Activated T-helper 2 cell treated with anti-CD3 and anti-CD28 coated beads, Interferon-gamma antibody, Interleukin-2, Interleukin-4, amounts not matched to agents 10 μg/mL and 5 μg/mL and 100 μg/mL, durations not matched to agents 14 hours and 24 hours and 36 hours (primary cell): ENCODE measurements around the gene GLRX3. TPM values are rescaled to one million over a fixed set of nuclear protein-coding genes. Genes with fewer than 3 reads are reported as not detected.
"Not testable (repeated sequence)": the region's sequence is repeated elsewhere in the genome, so short reads cannot be mapped to it uniquely, and the experiment has no call there.

ENCODE experiments used
- DNase-seq: peaks from one replicate; pipeline ENCODE4 v3.0.0; 2021; ENCODE audit warnings: low spot score
- H3K27ac Mint-ChIP-seq: one replicate; pipeline ENCODE4 v1.8.0; 2021; ENCODE audit warnings: mixed read lengths
- H3K27me3 Mint-ChIP-seq: one replicate; pipeline ENCODE4 v1.8.0; 2021; ENCODE audit warnings: low read depth, mixed read lengths
- H3K36me3 Mint-ChIP-seq: one replicate; pipeline ENCODE4 v1.8.0; 2021; ENCODE audit warnings: low read depth, mixed read lengths
- H3K4me1 Mint-ChIP-seq: one replicate; pipeline ENCODE4 v1.8.0; 2021; ENCODE audit warnings: low read depth, mixed read lengths
- H3K4me3 Mint-ChIP-seq: one replicate; pipeline ENCODE4 v1.8.0; 2021; ENCODE audit warnings: low read depth, mild to moderate bottlenecking, moderate library complexity, mixed read lengths
- H3K9me3 Mint-ChIP-seq: one replicate; pipeline ENCODE4 v1.8.0; 2021; ENCODE audit warnings: mixed read lengths
- intact Hi-C: fragments of 100-400 bp; cut with micrococcal nuclease; formaldehyde crosslinking; loops from one replicate; pipeline ENCODE4 v1.15.1; 2023
- total RNA-seq: library from RNA; stranded (reverse); gene quantifications from 2 replicates; pipeline ENCODE4 v1.2.3, GENCODE V29; 2022

Gene GLRX3
- 138 and 145 TPM in 2 replicates for total RNA-seq

- intact Hi-C loops: loop anchor here (1.0 to 10.0 kb wide), 2 partner anchors 26 to 1102 kb away; partner anchors contain the start of gene C10orf143
- Mint-ChIP-seq H3K9me3 (no peaks in the 10 kb centered on the region), H3K4me1 (peaks cover 34% of the 10 kb centered on the region), H3K4me3 (peak within 1 kb of the TSS; percentile 92), H3K36me3 (peaks cover 22% of the 10 kb centered on the region), H3K27me3 (no peaks in the 10 kb centered on the region), H3K27ac (peak within 1 kb of the TSS; percentile 88)
- DNase-seq: peak; percentile 81
Measured at GRCh38 chr10:130136226-130137089, at the start of gene GLRX3. GLRX3 (plus strand) TSS chr10:130136391; CDS start chr10:130136421, 30 bp downstream.

DNA sequence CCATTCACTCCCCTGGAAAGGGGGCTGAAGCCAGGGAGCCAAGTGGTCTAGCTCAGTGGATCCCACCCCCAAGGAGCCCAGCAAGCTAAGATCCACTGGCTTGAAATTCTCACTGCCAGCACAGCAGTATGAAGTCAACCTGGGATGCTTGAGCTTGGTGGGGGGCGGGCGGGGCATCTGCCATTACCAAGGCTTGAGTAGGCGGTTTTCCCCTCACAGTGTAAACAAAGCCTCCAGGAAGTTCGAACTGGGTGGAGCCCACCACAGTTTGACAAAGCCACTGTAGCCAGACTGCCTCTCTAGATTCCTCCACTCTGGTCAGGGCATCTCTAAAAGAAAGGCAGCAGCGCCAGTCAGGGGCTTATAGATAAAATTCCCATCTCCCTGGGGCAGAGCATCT is 45.6 kb upstream of the GLRX3 start:
- H3K27ac Mint-ChIP-seq, H3K4me3 Mint-ChIP-seq, H3K27me3 Mint-ChIP-seq, intact Hi-C loops, H3K4me1 Mint-ChIP-seq, DNase-seq: not testable (repeated sequence)
- H3K36me3 Mint-ChIP-seq: peaks cover 15% of the 10 kb centered on the region
- H3K9me3 Mint-ChIP-seq: peaks cover 19% of the 10 kb centered on the region

GRCh38 chr10:130099344-130099743 is 36.8 kb upstream of the GLRX3 start:
- Mint-ChIP-seq H3K4me1 (no peaks in the 10 kb centered on the region), H3K27ac (no peak overlapping the region), H3K27me3 (no peaks in the 10 kb centered on the region), H3K9me3 (peaks cover 3% of the 10 kb centered on the region), H3K36me3 (peaks cover 7% of the 10 kb centered on the region), H3K4me3 (no peak overlapping the region)
- DNase-seq: no peak
- intact Hi-C loops: no loop called here

GRCh38 chr10:130105724-130106123 is 30.5 kb upstream of the GLRX3 start:
- no peak overlapping the region for H3K27ac Mint-ChIP-seq
- intact Hi-C loops: loop anchor here (5.0 kb wide), 1 partner anchor 133 kb away; no protein-coding TSS in a partner anchor

GRCh38 chr10:130108146-130108545 is 28.0 kb upstream of the GLRX3 start:
- peaks cover 19% of the 10 kb centered on the region for H3K36me3 Mint-ChIP-seq
- H3K4me3 Mint-ChIP-seq: peak overlapping the region; percentile 50
- peaks cover 41% of the 10 kb centered on the region for H3K4me1 Mint-ChIP-seq
- peak overlapping the region; percentile 92 for H3K27ac Mint-ChIP-seq
- intact Hi-C loops: loop anchor here (5.0 kb wide), 1 partner anchor 136 kb away; no protein-coding TSS in a partner anchor
- not testable (repeated sequence) for DNase-seq, H3K27me3 Mint-ChIP-seq, H3K9me3 Mint-ChIP-seq

More at GRCh38 chr10:130105724-130106123, 30.5 kb upstream of the GLRX3 start:
- Mint-ChIP-seq H3K4me1 (peaks cover 30% of the 10 kb centered on the region), H3K4me3 (no peak overlapping the region), H3K27me3 (no peaks in the 10 kb centered on the region), H3K36me3 (peaks cover 12% of the 10 kb centered on the region), H3K9me3 (no peaks in the 10 kb centered on the region)
- DNase-seq: no peak

GRCh38 chr10:130108934-130109604 is 27.1 kb upstream of the GLRX3 start:
- H3K9me3 Mint-ChIP-seq: no peaks in the 10 kb centered on the region
- intact Hi-C loops: loop anchor here (5.0 kb wide), 1 partner anchor 137 kb away; no protein-coding TSS in a partner anchor
- H3K27ac Mint-ChIP-seq: peak overlapping the region; percentile 75
- H3K4me1 Mint-ChIP-seq: peaks cover 41% of the 10 kb centered on the region
- H3K27me3 Mint-ChIP-seq: no peaks in the 10 kb centered on the region
- peak; percentile 11 for DNase-seq
- peaks cover 21% of the 10 kb centered on the region for H3K36me3 Mint-ChIP-seq
- H3K4me3 Mint-ChIP-seq: peak overlapping the region; percentile 64

- H3K4me1 Mint-ChIP-seq: peaks cover 41% of the 10 kb centered on the region
- intact Hi-C loops: loop anchor here (1.0 to 5.0 kb wide), 4 partner anchors 26 to 643 kb away; partner anchors contain the start of genes GLRX3 and MGMT
- H3K27ac Mint-ChIP-seq: peak overlapping the region; percentile 95
Measured at GRCh38 chr10:130109796-130110245, 26.4 kb upstream of the GLRX3 start.

DNA sequence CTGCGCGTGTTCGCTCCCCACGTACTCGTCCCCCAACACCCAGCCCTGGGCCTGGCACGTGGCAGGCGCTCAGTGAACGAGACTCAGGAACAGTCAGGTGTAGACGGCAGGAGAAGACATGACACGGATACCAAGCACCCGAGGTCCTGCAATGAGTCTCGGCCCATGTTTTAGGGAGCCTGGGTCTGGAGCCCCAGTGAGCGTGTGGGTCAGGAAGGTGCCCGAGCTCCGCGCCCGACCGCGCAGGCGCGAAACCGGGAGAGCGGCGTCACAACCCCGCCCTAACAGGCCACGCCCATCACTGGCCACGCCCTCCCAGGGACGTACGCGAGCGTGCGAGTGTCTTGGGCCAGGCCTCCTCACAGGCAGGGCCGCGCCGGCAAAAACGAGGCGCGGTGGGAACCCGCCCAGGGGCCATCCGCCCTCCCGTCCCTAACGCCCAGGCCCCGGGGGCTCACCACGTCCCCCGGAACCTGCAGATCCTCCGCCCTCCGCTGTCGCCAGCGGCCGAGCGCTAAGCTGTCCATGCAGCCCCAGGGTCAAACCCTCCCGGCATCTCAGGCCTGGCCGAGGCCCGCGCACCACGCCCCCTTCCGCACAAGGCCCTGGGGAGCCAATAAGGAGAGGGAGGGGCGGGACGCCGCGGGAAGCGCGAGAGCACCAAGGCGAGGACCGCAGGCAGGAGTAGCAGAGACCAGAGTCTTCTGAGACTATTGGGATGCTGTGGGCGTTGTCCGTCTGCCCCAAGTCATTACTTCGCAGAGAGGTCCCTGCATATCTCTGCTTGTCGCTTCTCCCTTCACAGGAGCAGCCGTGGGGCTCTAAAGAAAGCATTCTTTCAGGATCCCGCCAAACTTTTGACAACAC is 25.7 kb upstream of the GLRX3 start, which contains the start of gene C10orf143:
TSS of gene C10orf143 (minus strand) at position 585 of the 867 bp plus-strand sequence. CDS start at position 527, 58 bp downstream.
- Mint-ChIP-seq H3K36me3 (peaks cover 21% of the 10 kb centered on the region), H3K4me3 (peak within 1 kb of the TSS; percentile 97), H3K4me1 (peaks cover 41% of the 10 kb centered on the region), H3K9me3 (no peaks in the 10 kb centered on the region), H3K27ac (peak within 1 kb of the TSS; percentile 95), H3K27me3 (no peaks in the 10 kb centered on the region)
- intact Hi-C loops: loop anchor here (1.0 to 2.0 kb wide), 4 partner anchors 26 to 644 kb away; partner anchors contain the start of genes GLRX3 and MGMT
- DNase-seq: peak; percentile 97

More at GRCh38 chr10:130109796-130110245, 26.4 kb upstream of the GLRX3 start:
- Mint-ChIP-seq H3K36me3 (peaks cover 21% of the 10 kb centered on the region), H3K27me3 (no peaks in the 10 kb centered on the region), H3K4me3 (peak overlapping the region; percentile 97), H3K9me3 (no peaks in the 10 kb centered on the region)
- DNase-seq: peak; percentile 67

- peaks cover 37% of the 10 kb centered on the region for H3K4me1 Mint-ChIP-seq
- H3K9me3 Mint-ChIP-seq: peaks cover 2% of the 10 kb centered on the region
- H3K27me3 Mint-ChIP-seq: no peaks in the 10 kb centered on the region
- H3K36me3 Mint-ChIP-seq: peaks cover 16% of the 10 kb centered on the region
- intact Hi-C loops: loop anchor here (1.0 to 2.0 kb wide), 3 partner anchors 60 to 644 kb away; partner anchors contain the start of gene MGMT
- peak overlapping the region; percentile 95 for H3K27ac Mint-ChIP-seq
- peak overlapping the region; percentile 97 for H3K4me3 Mint-ChIP-seq
- DNase-seq: peak; percentile 94
Measured at GRCh38 chr10:130111113-130111851, 24.9 kb upstream of the GLRX3 start.

GRCh38 chr10:130111852-130112180 is 24.4 kb upstream of the GLRX3 start:
- intact Hi-C loops: loop anchor here (1.0 to 2.0 kb wide), 3 partner anchors 59 to 645 kb away; partner anchors contain the start of gene MGMT
- no peak for DNase-seq
- H3K4me1 Mint-ChIP-seq: peaks cover 32% of the 10 kb centered on the region
- peak overlapping the region; percentile 95 for H3K27ac Mint-ChIP-seq
- peaks cover 17% of the 10 kb centered on the region for H3K36me3 Mint-ChIP-seq
- H3K27me3 Mint-ChIP-seq: no peaks in the 10 kb centered on the region
- peak overlapping the region; percentile 97 for H3K4me3 Mint-ChIP-seq
- peaks cover 5% of the 10 kb centered on the region for H3K9me3 Mint-ChIP-seq

GRCh38 chr10:130112821-130113220 is 23.4 kb upstream of the GLRX3 start:
- intact Hi-C loops: no loop called here
- Mint-ChIP-seq H3K27ac (no peak overlapping the region), H3K4me1 (peaks cover 23% of the 10 kb centered on the region), H3K36me3 (peaks cover 13% of the 10 kb centered on the region), H3K9me3 (peaks cover 11% of the 10 kb centered on the region), H3K27me3 (no peaks in the 10 kb centered on the region), H3K4me3 (no peak overlapping the region)
- DNase-seq: no peak
